B cell (primary cell): ENCODE results near the gene MBP. TPM values are rescaled to one million over a fixed set of nuclear protein-coding genes. Genes with fewer than 3 reads are reported as not detected.

Experiments used
- ATAC-seq: fragments of 200-7000 bp; cut with Tn5 transposase; one replicate; pipeline ENCODE4 v1.10.0; 2021; ENCODE audit warnings: low read depth, mild to moderate bottlenecking, moderate number of reproducible peaks, moderate library complexity
- CTCF ChIA-PET: fragments of 350-600 bp; sonication (Branson Sonifier 250); formaldehyde crosslinking; loops from one replicate; lab custom pipeline; 2021; ENCODE audit warnings: antibody characterized with exemption, inconsistent platforms; lab: Charles Lee
- POLR2A ChIA-PET: fragments of 350-600 bp; sonication (Branson Sonifier 250); formaldehyde crosslinking; loops from one replicate; lab custom pipeline; 2021; ENCODE audit warnings: antibody characterized with exemption; lab: Charles Lee
- DNase-seq: peaks from one replicate; pipeline ENCODE4 v3.0.0; 2013
- H2AFZ ChIP-seq: 2 replicates; pipeline ENCODE4 v1.6.1; 2012; ENCODE audit warnings: mild to moderate bottlenecking, low read depth, low read length; ENCODE audit not compliant: insufficient read depth, poor library complexity, severe bottlenecking
- H3K27ac ChIP-seq, 2 donors: 1 replicate in 1 of 2; 2 replicates in 1 of 2; pipeline ENCODE4 v1.5.1; 2012 to 2013; ENCODE audit warnings: low read length in 2 of 2, mild to moderate bottlenecking in 2 of 2, moderate library complexity in 1 of 2
- H3K27me3 ChIP-seq, 4 experiments: fragments of 200-600 bp in 1 of 4; sonication (generic) in 1 of 4; replicated peaks in 1 of 4; 1 replicate in 2 of 4; 2 replicates in 2 of 4; pipeline versions ENCODE4 v1.6.1 to v1.7.0; 2013 to 2016; ENCODE audit warnings: low read length in 3 of 4, mild to moderate bottlenecking in 2 of 4, mixed read lengths in 1 of 4, moderate library complexity in 1 of 4; ENCODE audit not compliant: insufficient read depth in 4 of 4, control insufficient read depth in 3 of 4; ENCODE audit errors: control extremely low read depth in 1 of 4
- H3K36me3 ChIP-seq, 2 experiments: replicated peaks in 1 of 2; 1 replicate in 1 of 2; 2 replicates in 1 of 2; pipeline versions ENCODE4 v1.6.1 to v1.7.1; 2013; ENCODE audit warnings: low read length in 1 of 2; ENCODE audit not compliant: insufficient read depth in 2 of 2, control insufficient read depth in 1 of 2; ENCODE audit errors: control extremely low read depth in 1 of 2, extremely low read depth in 1 of 2
- H3K4me1 ChIP-seq, 2 donors: fragments of 200-600 bp in 1 of 2; sonication (generic) in 1 of 2; 1 replicate in 1 of 2; 2 replicates in 1 of 2; pipeline versions ENCODE4 v1.5.1 to v1.6.1; 2013 to 2017; ENCODE audit warnings: low read length in 2 of 2; ENCODE audit not compliant: control insufficient read depth in 2 of 2, insufficient read depth in 2 of 2
- H3K4me2 ChIP-seq: replicated peaks from 2 replicates; pipeline ENCODE3; 2012; ENCODE audit warnings: mild to moderate bottlenecking, low read depth, low read length; ENCODE audit not compliant: poor library complexity, severe bottlenecking
- H3K4me3 ChIP-seq, 5 experiments: fragments of 200-600 bp in 1 of 5; sonication (generic) in 1 of 5; 1 replicate in 3 of 5; 2 replicates in 2 of 5; pipeline versions ENCODE4 v1.5.1 to v1.7.0; 2011 to 2016; ENCODE audit warnings: low read length in 4 of 5, mild to moderate bottlenecking in 4 of 5, low read depth in 2 of 5, control low read depth in 1 of 5, moderate library complexity in 1 of 5; ENCODE audit not compliant: insufficient read depth in 1 of 5; ENCODE audit errors: control extremely low read depth in 1 of 5, extremely low read depth in 1 of 5
- H3K79me2 ChIP-seq: fragments of 200-600 bp; sonication (generic); one replicate; pipeline ENCODE4 v1.6.0; 2016; ENCODE audit warnings: low read length; ENCODE audit not compliant: control insufficient read depth, insufficient read depth
- H3K9ac ChIP-seq: fragments of 200-600 bp; sonication (generic); 2 replicates; pipeline ENCODE4 v1.6.1; 2017; ENCODE audit warnings: mild to moderate bottlenecking, low read length, moderate library complexity
- H3K9me3 ChIP-seq, 3 donors: one replicate each; pipeline versions ENCODE4 v1.6.1 to v1.7.1; 2013; ENCODE audit warnings: low read length in 2 of 3; ENCODE audit not compliant: control insufficient read depth in 2 of 3, insufficient read depth in 1 of 3; ENCODE audit errors: control extremely low read depth in 1 of 3
- H4K20me1 ChIP-seq: 2 replicates; pipeline ENCODE4 v1.6.0; 2012; ENCODE audit warnings: mild to moderate bottlenecking, low read length; ENCODE audit not compliant: insufficient read depth, control insufficient read depth, poor library complexity, severe bottlenecking
- H3K27ac Mint-ChIP-seq: one replicate; pipeline ENCODE4 v1.8.0; 2021; ENCODE audit warnings: mixed read lengths
- H3K27me3 Mint-ChIP-seq: one replicate; pipeline ENCODE4 v1.8.0; 2021; ENCODE audit warnings: mixed read lengths
- H3K4me1 Mint-ChIP-seq: one replicate; pipeline ENCODE4 v1.8.0; 2021; ENCODE audit warnings: mixed read lengths
- H3K4me3 Mint-ChIP-seq: one replicate; pipeline ENCODE4 v1.8.0; 2021; ENCODE audit warnings: mixed read lengths
- H3K9me3 Mint-ChIP-seq: one replicate; pipeline ENCODE4 v1.8.0; 2022; ENCODE audit warnings: mixed read lengths; ENCODE audit not compliant: insufficient read depth
- CTCF ChIP-seq: fragments of 200-600 bp; IDR thresholded peaks from one replicate; pipeline ENCODE4 v1.8.0; 2022; ENCODE audit warnings: antibody characterized with exemption, mild to moderate bottlenecking
- EZH2 ChIP-seq: IDR thresholded peaks from 2 replicates; pipeline ENCODE4 v1.6.1; 2012; ENCODE audit warnings: borderline replicate concordance, low read depth, mild to moderate bottlenecking, moderate library complexity, low read length; ENCODE audit not compliant: insufficient read depth, poor library complexity, severe bottlenecking
- WGBS: methylation state at CpG from one replicate; pipeline ENCODE4 v1.1.5; 2013; ENCODE audit warnings: missing lambda C conversion rate; ENCODE audit not compliant: insufficient coverage; 5-methylcytosine and 5-hydroxymethylcytosine counted together
- intact Hi-C: fragments of 100-400 bp; cut with micrococcal nuclease; formaldehyde crosslinking; loops from one replicate; pipeline ENCODE4 v1.10.0; 2022
- polyA plus RNA-seq: library from polyadenylated mRNA; depleted of rRNA; stranded (reverse); fragments of >200 nt; gene quantifications from 2 replicates; pipeline ENCODE4 v1.2.3, GENCODE V29; 2012
- total RNA-seq, 2 donors: library from RNA; stranded (reverse); fragments of 120-200 nt in 1 of 2; gene quantifications; 1 replicate in 1 of 2; 2 replicates in 1 of 2; pipeline versions ENCODE4 v1.2.3 to v1.2.4, GENCODE V29; 2013 to 2022

MBP gene
- total and polyA plus RNA-seq, 2 donors (not counting 1 experiment from before 2014, with no cell fraction given) = 30.1 to 192 TPM

- H3K4me1 Mint-ChIP-seq = peaks cover 80% of the 10 kb centered on the region
- peaks cover 77 to 80% of the 10 kb centered on the region in 2 donors for H3K4me1 ChIP-seq
- H2AFZ ChIP-seq = peak overlapping the region; percentile 44
- intact Hi-C loops = loop anchor here (1.0 to 10.0 kb wide), 4 partner anchors 8 to 567 kb away; partner anchors contain the start of genes ZNF236 and ZNF516
- H3K27ac Mint-ChIP-seq = peak overlapping the region; percentile 100
- no peaks in the 10 kb centered on the region for H4K20me1 ChIP-seq
- H3K4me3 Mint-ChIP-seq = peak overlapping the region; percentile 77
- H3K79me2 ChIP-seq = peaks cover 24% of the 10 kb centered on the region
- ChIA-PET POLR2A (interaction anchor here (0.5 to 2.2 kb wide), 9 partner anchors 8 to 241 kb away, joined by 3 to 10 read pairs (median 4); partner anchors contain the start of gene MBP), CTCF (interaction anchor here (0.9 to 3.5 kb wide), 18 partner anchors 9 to 259 kb away, joined by 3 to 32 read pairs (median 6); no protein-coding TSS in a partner anchor)
- no peaks in the 10 kb centered on the region for H3K27me3 ChIP-seq
- WGBS = 100% methylated on average over 5 of the region's 15 CpGs
- peaks cover 5% of the 10 kb centered on the region for H3K9me3 Mint-ChIP-seq
- peaks cover 0 to 13% (median 0%) of the 10 kb centered on the region in 3 donors for H3K9me3 ChIP-seq
- H3K27ac ChIP-seq = peak overlapping the region; percentile 91 to 97
- DNase-seq = peak; percentile 87
- ATAC-seq = peak; percentile 50
- no peak overlapping the region for H3K4me3 ChIP-seq
- TF ChIP-seq EZH2 = no peak
- no peak for TF ChIP-seq CTCF
- H3K9ac ChIP-seq = peak overlapping the region; percentile 22
- H3K27me3 Mint-ChIP-seq = no peaks in the 10 kb centered on the region
- H3K36me3 ChIP-seq = peaks cover 1 to 13% of the 10 kb centered on the region in 2 experiments
- peak overlapping the region; percentile 46 for H3K4me2 ChIP-seq
Measured at GRCh38 chr18:77061946-77062517, 70.6 kb downstream of the MBP start.
